A549 (cell line): ENCODE measurements around the gene HOMER3. TPM values are rescaled to one million over a fixed set of nuclear protein-coding genes. Genes with fewer than 3 reads are reported as not detected.

Source experiments
- polyA plus RNA-seq, 4 experiments: library from polyadenylated mRNA; depleted of rRNA in 3 of 4; stranded (reverse); fragments of >200 nt; fragmentation: RNase III in 1 of 4; extraction: RNeasy Plus Mini Kit Qiagen cat#74134 plus additional on column Dnase treatment in 1 of 4; gene quantifications; 2 replicates in 3 of 4; 3 replicates in 1 of 4; pipeline ENCODE4 v1.2.3, GENCODE V29; 2011 to 2017

Gene HOMER3
- polyA plus RNA-seq, 2 of the 4 experiments (the other 2 are of a cell fraction) = 9.9 to 35.4 TPM

Other genes starting within 250 kb of the HOMER3 start
- not detected in 2 replicates for gene COMP, start 149.9 kb downstream of the HOMER3 start, polyA plus RNA-seq (2011; rRNA removed)
- not detected in 3 replicates for gene COMP, start 149.9 kb downstream of the HOMER3 start, polyA plus RNA-seq (2017; fragmentation: RNase III; extraction: RNeasy Plus Mini Kit Qiagen cat#74134 plus additional on column Dnase treatment)
- 19.2 and 29.6 TPM in 2 replicates for gene UPF1, start 109.3 kb downstream of the HOMER3 start, polyA plus RNA-seq (2011; rRNA removed)
- gene UPF1, start 109.3 kb downstream of the HOMER3 start, polyA plus RNA-seq (2017; fragmentation: RNase III; extraction: RNeasy Plus Mini Kit Qiagen cat#74134 plus additional on column Dnase treatment) = 27.9 to 28.6 TPM (median 28.2 TPM) in 3 replicates
- gene CERS1, start 45.1 kb downstream of the HOMER3 start, polyA plus RNA-seq (2011; rRNA removed) = 1.7 and 2.4 TPM in 2 replicates
- gene CERS1, start 45.1 kb downstream of the HOMER3 start, polyA plus RNA-seq (2017; fragmentation: RNase III; extraction: RNeasy Plus Mini Kit Qiagen cat#74134 plus additional on column Dnase treatment) = 3.4 to 4.4 TPM (median 3.7 TPM) in 3 replicates
- 91.8 and 94.0 TPM in 2 replicates for gene COPE, start 21.8 kb downstream of the HOMER3 start, polyA plus RNA-seq (2011; rRNA removed)
- gene COPE, start 21.8 kb downstream of the HOMER3 start, polyA plus RNA-seq (2017; fragmentation: RNase III; extraction: RNeasy Plus Mini Kit Qiagen cat#74134 plus additional on column Dnase treatment) = 109 to 114 TPM (median 112 TPM) in 3 replicates
- 23.2 and 23.4 TPM in 2 replicates for gene DDX49, start 21.5 kb downstream of the HOMER3 start, polyA plus RNA-seq (2011; rRNA removed)
- 31.5 to 36.0 TPM (median 33.9 TPM) in 3 replicates for gene DDX49, start 21.5 kb downstream of the HOMER3 start, polyA plus RNA-seq (2017; fragmentation: RNase III; extraction: RNeasy Plus Mini Kit Qiagen cat#74134 plus additional on column Dnase treatment)
- gene SUGP2, start 92.3 kb upstream of the HOMER3 start, polyA plus RNA-seq (2011; rRNA removed) = 39.3 and 42.4 TPM in 2 replicates
- gene SUGP2, start 92.3 kb upstream of the HOMER3 start, polyA plus RNA-seq (2017; fragmentation: RNase III; extraction: RNeasy Plus Mini Kit Qiagen cat#74134 plus additional on column Dnase treatment) = 42.3 to 43.9 TPM (median 43.6 TPM) in 3 replicates
- 18.2 and 18.4 TPM in 2 replicates for gene ARMC6, start 92.4 kb upstream of the HOMER3 start, polyA plus RNA-seq (2011; rRNA removed)
- gene ARMC6, start 92.4 kb upstream of the HOMER3 start, polyA plus RNA-seq (2017; fragmentation: RNase III; extraction: RNeasy Plus Mini Kit Qiagen cat#74134 plus additional on column Dnase treatment) = 27.2 to 27.6 TPM (median 27.5 TPM) in 3 replicates
- gene SLC25A42, start 122.8 kb upstream of the HOMER3 start, polyA plus RNA-seq (2011; rRNA removed) = 0.85 and 0.92 TPM in 2 replicates
- 1.3 to 1.7 TPM (median 1.6 TPM) in 3 replicates for gene SLC25A42, start 122.8 kb upstream of the HOMER3 start, polyA plus RNA-seq (2017; fragmentation: RNase III; extraction: RNeasy Plus Mini Kit Qiagen cat#74134 plus additional on column Dnase treatment)
- gene TMEM161A, start 197.3 kb upstream of the HOMER3 start, polyA plus RNA-seq (2011; rRNA removed) = 18.3 and 19.3 TPM in 2 replicates
- 19.2 to 22.1 TPM (median 21.3 TPM) in 3 replicates for gene TMEM161A, start 197.3 kb upstream of the HOMER3 start, polyA plus RNA-seq (2017; fragmentation: RNase III; extraction: RNeasy Plus Mini Kit Qiagen cat#74134 plus additional on column Dnase treatment)
- 0.10 and 0.20 TPM in 2 replicates for gene MEF2B, start 229.0 kb upstream of the HOMER3 start, polyA plus RNA-seq (2011; rRNA removed)
- gene MEF2B, start 229.0 kb upstream of the HOMER3 start, polyA plus RNA-seq (2017; fragmentation: RNase III; extraction: RNeasy Plus Mini Kit Qiagen cat#74134 plus additional on column Dnase treatment) = 0.13 to 0.31 TPM (median 0.29 TPM) in 3 replicates